VCaP (cell line): ENCODE measurements around the gene SERTAD1.

Experiments
- H3K27ac ChIP-seq: fragments of 450-650 bp; 2 replicates; pipeline ENCODE4 v1.5.1; 2017
- CTCF ChIP-seq: fragments of 450-650 bp; conservative IDR thresholded peaks from 2 replicates; pipeline ENCODE4 v1.5.1; 2017; ENCODE audit warnings: mild to moderate bottlenecking, moderate library complexity

Gene SERTAD1

GRCh38 chr19:40425450-40426287 is at the start of gene SERTAD1:
Gene SERTAD1, minus strand, starts transcription at chr19:40425992. Its CDS starts 2,446 bp downstream, at chr19:40423546.
- peak; percentile 96 for TF ChIP-seq CTCF
- peak within 1 kb of the TSS; percentile 85 for H3K27ac ChIP-seq

- no peak overlapping the region for H3K27ac ChIP-seq
- no peak for TF ChIP-seq CTCF
These were observed 48.9 kb upstream of the SERTAD1 start for GRCh38 chr19:40474737-40475136.

- H3K27ac ChIP-seq = no peak overlapping the region
- TF ChIP-seq CTCF = no peak
These were observed 46.7 kb upstream of the SERTAD1 start for GRCh38 chr19:40472516-40472915.

GRCh38 chr19:40471111-40471510 is 45.3 kb upstream of the SERTAD1 start:
- H3K27ac ChIP-seq = no peak overlapping the region
- no peak for TF ChIP-seq CTCF

- no peak overlapping the region for H3K27ac ChIP-seq
- no peak for TF ChIP-seq CTCF
These were observed 43.2 kb upstream of the SERTAD1 start for GRCh38 chr19:40469011-40469410.

GRCh38 chr19:40466985-40467734 is 41.4 kb upstream of the SERTAD1 start, which contains the start of gene SPTBN4:
Gene SPTBN4, plus strand, starts transcription at chr19:40467001. Its CDS starts 5,621 bp downstream, at chr19:40472622.
- no peak for TF ChIP-seq CTCF
- peak within 1 kb of the TSS; percentile 49; the same call in 1 of the 2 replicates for H3K27ac ChIP-seq
